GM19035 (cell line): ENCODE measurements around the gene TMPRSS9.

Experiments
- ATAC-seq: cut with Tn5 transposase; IDR thresholded peaks from one replicate; pipeline ENCODE4 v1.9.1; 2021; ENCODE audit not compliant: unreplicated experiment

Gene TMPRSS9

DNA sequence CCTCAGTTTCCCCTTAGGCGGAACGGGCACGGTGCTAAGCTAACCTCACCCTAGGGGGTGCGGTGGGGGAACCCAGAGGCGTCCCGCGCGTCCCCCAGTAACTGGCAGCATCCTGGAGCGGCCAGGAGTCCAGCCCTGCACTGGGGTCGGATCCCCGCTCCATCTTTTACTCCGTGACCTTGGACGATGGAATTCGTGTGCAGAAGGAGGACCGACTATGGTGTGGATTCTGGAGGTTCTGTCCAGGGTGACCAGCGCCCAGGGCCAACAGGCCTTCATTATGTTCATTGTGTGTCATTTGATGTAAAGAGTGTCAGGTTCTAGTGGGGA lies 31.0 kb upstream of the TMPRSS9 start:
- ATAC-seq: no peak

- no peak for ATAC-seq
Observed at GRCh38 chr19:2329501-2329916, 30.6 kb upstream of the TMPRSS9 start.

DNA sequence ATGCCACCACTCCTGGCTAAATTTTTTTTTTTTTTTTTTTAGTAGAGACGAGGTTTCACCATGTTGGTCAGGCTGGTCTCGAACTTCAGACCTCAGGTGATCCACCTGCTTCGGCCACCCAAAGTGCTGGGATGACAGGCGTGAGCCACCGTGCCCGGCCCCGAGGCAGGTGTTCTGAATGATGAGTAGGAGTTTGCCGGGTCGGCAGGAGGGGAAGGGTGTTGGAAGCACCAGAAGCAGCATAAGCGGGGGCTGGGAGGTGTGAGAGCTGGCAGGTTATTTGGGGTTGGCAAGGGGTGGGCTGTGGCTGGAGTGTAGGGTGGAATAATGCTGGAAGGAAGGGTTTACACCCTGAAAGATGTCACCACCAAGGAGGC lies 29.8 kb upstream of the TMPRSS9 start:
- no peak for ATAC-seq

DNA sequence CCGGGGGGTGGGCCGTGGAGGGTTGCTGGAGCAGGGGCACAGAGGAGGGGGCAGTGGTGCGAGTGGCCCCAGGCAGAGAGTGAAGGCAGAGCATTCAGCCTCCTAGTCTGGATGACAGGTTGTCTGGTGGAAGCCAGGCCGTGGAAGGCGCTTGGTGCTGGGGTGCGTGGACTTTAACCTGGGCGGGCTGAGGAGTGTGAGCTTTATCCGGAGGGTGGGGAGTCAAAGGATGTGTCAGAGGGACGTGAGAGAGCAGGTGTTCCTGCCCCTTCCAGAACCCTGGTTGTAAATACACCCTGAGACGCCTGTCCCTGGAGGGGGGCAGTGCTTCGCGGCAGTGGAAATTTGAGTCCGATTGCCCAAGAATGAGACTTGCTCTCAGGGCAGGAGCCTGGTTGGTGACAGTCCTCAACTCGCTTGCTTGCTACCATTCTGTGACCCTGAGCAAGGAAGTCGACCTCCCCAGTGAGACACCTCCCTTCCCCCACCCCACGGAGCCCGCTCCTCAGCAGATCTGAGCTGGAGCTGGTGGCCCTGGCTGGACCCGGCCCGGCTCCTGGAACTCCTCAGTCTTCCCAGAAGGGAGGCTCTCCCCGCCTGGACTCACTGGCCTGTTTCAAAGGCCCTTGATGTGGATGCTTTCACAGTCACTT lies 29.3 kb upstream of the TMPRSS9 start:
- ATAC-seq: no peak

DNA sequence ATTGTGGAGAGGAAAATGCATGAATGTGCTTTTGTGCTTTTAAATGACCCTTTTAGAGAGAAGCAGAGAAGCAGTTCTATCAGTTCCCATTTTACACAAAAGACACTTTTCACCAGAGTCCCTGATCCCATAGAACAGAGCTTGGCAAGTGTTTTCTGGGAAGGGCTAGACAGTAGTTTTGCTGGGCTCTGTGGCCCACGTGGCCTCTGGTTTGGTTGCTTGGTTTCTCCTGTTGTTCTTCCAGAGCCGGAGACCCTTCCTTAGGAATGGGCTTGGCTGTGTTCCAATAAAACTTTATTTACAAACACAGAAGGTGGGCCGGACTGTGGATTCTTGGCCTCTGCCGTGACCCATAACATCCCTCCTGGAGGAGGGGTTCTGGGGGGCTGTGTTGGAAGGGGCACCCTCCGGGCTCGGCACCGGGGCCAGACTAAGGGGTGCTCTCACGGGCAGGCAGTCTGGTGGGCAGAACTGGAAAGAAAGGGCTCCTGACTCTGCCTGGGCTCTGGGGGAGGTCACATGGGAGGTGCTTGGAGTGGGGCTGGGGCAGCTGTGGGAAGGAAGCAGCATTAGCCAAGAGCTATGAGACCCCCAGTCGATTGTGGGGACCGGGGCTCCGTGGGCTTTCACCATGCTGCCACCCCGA lies 28.3 kb upstream of the TMPRSS9 start:
- ATAC-seq: no peak

GRCh38 chr19:2332341-2333026 lies 27.6 kb upstream of the TMPRSS9 start:
- no peak for ATAC-seq

DNA sequence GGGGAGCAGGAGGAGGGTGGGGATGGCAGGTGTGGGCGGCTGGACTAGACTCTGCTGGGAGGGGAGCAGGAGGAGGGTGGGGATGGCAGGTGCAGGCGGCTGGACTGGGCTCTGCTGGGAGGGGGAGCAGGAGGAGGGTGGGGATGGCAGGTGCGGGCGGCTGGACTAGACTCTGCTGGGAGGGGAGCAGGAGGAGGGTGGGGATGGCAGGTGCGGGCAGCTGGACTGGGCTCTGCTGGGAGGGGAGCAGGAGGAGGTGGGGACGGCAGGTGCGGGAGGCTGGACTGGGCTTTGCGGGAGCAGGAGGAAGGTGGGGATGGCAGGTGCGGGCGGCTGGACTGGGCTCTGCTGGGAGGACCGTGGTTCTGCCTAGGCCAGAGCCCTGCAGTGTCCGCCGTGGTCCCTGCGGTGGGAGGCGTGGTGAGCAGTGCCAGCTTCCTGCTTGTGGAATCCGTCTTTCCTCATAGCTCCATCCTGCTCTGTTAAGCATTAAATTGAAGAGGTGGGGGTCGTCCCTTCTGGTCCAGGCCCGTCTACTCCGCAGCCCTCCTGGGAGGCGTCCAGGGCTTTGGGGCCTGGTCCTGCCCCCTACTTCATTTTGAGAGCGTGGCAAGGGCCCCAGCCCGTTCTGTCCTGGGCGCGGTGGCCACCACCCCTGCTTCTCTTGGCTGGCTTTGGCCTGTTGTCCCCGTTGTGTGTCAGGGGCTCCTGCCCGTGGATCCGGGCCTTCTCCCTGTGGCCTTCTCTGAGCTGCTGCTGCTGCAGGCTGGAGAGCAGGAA lies 26.8 kb upstream of the TMPRSS9 start:
- no peak for ATAC-seq

DNA sequence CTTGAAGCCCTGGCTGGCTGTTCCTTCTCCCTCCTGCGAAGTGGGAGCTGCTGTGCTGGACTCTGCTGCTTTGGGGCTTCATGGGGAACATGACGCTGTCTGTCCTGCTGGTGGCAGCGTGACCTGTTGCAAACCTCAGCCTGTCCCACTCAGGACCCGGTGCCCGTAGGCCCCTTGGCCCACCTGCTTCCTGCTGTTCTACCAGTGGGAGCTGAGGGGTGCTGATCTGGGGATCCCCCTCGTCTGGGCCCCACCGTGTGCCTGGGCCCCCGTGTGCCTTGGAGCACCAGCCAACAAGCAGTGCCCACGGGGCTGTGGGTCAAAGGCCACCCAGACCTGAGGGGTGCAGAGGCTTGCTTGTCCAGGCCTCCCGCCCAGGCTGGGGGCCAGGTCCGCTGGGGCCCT lies 26.3 kb upstream of the TMPRSS9 start:
- ATAC-seq: no peak

DNA sequence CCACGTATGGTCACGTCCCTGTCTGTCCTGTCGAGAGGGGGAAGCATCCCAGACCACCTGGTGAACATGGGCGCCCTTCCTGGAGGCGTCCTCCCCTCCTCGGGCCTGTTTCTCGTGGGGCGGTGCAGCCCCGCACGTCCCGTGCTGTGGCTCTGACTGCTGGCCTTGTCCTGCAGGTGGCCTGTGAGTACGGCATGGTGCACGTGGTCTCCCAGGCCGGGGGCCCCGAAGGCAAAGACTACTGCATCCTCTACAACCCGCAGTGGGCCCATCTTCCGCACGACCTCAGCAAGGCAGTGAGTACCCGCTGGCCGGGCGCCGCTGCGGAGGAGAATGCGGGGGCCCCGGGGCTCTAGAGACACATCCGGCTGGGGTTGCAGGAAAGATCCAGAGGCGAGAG lies 25.6 kb upstream of the TMPRSS9 start:
- no peak for ATAC-seq

- ATAC-seq: no peak
Observed at GRCh38 chr19:2334986-2335846, 24.8 kb upstream of the TMPRSS9 start.

DNA sequence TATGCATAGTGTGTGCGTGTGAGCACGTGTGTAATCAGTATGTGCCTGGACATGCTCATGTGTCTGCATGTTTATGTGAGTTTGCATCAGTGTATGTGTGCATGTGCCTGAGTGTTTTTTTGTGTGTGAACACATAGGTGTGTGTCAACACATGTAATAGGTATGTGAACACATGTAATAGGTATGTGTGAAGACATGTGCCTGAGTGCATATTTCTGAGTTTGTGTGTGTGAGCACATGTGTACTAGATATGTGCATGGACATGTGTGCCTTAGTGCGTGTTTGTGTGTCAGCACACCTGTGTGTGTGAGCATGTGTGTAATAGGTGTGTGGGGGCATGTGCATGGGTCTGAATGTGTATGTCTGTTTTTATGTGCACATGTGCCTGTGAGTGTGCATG lies 24.2 kb upstream of the TMPRSS9 start:
- no peak for ATAC-seq

- ATAC-seq: no peak
Observed at GRCh38 chr19:2336528-2337328, 23.3 kb upstream of the TMPRSS9 start.

GRCh38 chr19:2337329-2337707 lies 22.7 kb upstream of the TMPRSS9 start:
- ATAC-seq: no peak

- ATAC-seq: no peak
Observed at GRCh38 chr19:2338055-2338615, 21.9 kb upstream of the TMPRSS9 start.

DNA sequence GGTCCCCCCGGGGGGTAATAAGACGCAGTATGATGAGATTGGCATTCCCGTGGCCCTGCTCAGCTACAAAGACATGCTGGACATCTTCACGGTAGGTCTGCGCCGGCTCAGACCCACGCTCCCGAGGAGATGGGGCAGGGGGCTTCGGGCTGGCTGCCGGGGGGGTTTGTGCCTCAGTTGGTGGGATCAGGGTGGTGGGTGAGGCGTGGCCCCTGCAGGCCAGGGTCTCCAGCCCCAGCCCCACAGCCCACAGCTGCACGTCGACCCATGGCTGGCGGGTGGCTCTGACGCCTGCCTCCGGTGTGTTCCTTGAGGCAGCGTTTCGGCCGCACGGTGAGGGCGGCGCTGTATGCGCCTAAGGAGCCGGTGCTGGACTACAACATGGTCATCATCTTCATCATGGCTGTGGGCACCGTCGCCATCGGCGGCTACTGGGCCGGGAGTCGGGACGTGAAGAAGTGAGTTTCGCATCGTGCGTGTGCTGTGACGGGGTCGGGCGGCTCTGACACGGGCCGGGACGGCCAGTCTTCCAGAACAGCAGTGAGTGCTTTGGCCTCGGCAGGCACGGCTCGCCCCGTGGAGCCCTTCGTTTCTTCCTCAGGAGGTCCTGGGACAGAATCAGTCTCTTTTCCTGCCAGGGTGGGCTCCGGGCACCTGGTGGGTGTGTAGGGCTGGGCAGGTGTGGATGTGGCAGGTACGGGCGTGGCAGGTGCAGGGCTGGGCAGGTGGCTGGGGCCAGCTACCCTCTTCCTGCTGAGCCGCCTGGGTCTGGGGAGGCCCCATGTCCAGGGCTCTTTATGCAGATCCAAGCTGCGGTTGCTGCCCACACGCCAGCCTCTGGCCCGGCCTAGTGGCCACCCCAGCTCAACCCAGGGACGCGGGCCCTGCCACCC lies 21.1 kb upstream of the TMPRSS9 start:
- no peak for ATAC-seq

DNA sequence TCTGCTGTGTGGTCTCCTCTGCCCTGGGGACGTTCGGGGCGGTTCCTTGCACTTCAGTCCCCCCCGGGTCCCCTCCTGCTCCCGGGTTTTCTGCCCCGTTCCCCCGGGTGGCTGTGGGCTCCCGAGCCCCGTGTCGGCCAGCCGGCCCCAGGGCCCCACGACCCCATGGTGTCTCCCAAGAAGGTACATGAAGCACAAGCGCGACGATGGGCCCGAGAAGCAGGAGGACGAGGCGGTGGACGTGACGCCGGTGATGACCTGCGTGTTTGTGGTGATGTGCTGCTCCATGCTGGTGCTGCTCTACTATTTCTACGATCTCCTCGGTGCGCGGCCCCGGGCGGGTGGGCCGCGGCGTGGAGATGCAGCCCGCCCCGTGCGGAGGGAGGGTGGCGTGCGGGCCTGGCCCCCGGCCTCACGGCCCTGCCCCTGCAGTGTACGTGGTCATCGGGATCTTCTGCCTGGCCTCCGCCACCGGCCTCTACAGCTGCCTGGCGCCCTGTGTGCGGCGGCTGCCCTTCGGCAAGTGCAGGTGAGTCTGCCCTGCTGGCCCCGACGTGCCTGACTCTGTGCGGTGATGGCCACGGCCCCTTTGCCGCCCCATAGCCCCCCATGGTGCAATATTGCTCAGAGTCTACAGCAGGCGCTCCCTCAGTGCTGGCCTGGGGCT lies 20.3 kb upstream of the TMPRSS9 start:
- ATAC-seq: no peak

DNA sequence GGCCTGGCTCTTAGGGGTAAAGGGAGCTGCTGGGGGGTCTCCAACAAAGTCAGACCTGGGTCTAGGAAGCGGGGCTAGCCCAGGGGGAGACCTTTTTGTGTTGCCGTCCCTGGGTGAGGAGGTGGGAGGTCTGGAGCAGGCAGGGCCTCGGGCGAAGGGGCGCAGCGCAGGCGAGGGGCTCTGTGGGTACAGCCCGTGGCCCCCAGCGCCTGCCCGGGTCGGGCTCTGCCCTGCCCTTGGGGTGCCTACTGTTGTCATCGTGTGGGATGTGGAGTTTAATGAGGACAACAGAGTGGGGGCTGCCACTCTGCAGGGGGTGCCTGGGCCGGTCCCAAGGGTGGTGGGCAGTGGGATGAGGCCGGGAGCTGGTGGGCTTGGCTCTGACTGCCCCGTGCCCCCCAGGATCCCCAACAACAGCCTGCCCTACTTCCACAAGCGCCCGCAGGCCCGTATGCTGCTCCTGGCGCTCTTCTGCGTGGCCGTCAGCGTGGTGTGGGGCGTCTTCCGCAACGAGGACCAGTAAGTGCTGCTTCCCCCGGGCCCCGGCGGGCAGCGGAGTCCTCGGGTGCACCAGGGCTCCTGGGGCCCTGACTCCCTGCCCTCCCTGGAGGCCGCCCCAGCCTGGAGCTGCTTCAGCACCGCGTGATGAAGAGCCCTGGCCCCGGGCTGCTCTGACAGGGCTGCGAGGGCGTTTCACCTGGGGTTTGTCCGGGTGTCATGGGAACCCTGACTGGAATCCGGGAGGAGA lies 19.4 kb upstream of the TMPRSS9 start:
- no peak for ATAC-seq
